HG02973 (cell line): ENCODE measurements around the gene LNX1.

Source experiments
- ATAC-seq: cut with Tn5 transposase; IDR thresholded peaks from one replicate; pipeline ENCODE4 v1.9.1; 2021; ENCODE audit warnings: moderate library complexity; ENCODE audit not compliant: unreplicated experiment

The LNX1 gene

GRCh38 chr4:53538756-53539155, 52.5 kb downstream of the LNX1 start:
- ATAC-seq: no peak

- ATAC-seq: no peak
Observed at GRCh38 chr4:53537606-53538005, 53.7 kb downstream of the LNX1 start.

- ATAC-seq: no peak
Observed at GRCh38 chr4:53536328-53536727, 55.0 kb downstream of the LNX1 start.

GRCh38 chr4:53535567-53535966, 55.7 kb downstream of the LNX1 start:
- ATAC-seq: no peak

- ATAC-seq: no peak
Observed at GRCh38 chr4:53534684-53535083, 56.6 kb downstream of the LNX1 start.

- no peak for ATAC-seq
Observed at GRCh38 chr4:53532521-53532920, 58.8 kb downstream of the LNX1 start.

- ATAC-seq: no peak
Observed at GRCh38 chr4:53531585-53532224, 59.6 kb downstream of the LNX1 start.

GRCh38 chr4:53529025-53529424, 62.3 kb downstream of the LNX1 start:
- no peak for ATAC-seq

- ATAC-seq: no peak
Observed at GRCh38 chr4:53527930-53528329, 63.4 kb downstream of the LNX1 start.

- no peak for ATAC-seq
Observed at GRCh38 chr4:53527326-53527725, 64.0 kb downstream of the LNX1 start.

GRCh38 chr4:53522334-53522733, 69.0 kb downstream of the LNX1 start:
- ATAC-seq: no peak

GRCh38 chr4:53520116-53520515, 71.2 kb downstream of the LNX1 start:
- no peak for ATAC-seq

GRCh38 chr4:53518807-53519206, 72.5 kb downstream of the LNX1 start:
- no peak for ATAC-seq

GRCh38 chr4:53515076-53515475, 76.2 kb downstream of the LNX1 start:
- no peak for ATAC-seq

GRCh38 chr4:53514509-53514908, 76.8 kb downstream of the LNX1 start:
- ATAC-seq: no peak

GRCh38 chr4:53512608-53513007, 78.7 kb downstream of the LNX1 start:
- no peak for ATAC-seq

- no peak for ATAC-seq
Observed at GRCh38 chr4:53511014-53511413, 80.3 kb downstream of the LNX1 start.

GRCh38 chr4:53510321-53510720, 81.0 kb downstream of the LNX1 start:
- no peak for ATAC-seq

- ATAC-seq: no peak
Observed at GRCh38 chr4:53508446-53508845, 82.8 kb downstream of the LNX1 start.

GRCh38 chr4:53507671-53508286, 83.5 kb downstream of the LNX1 start:
- no peak for ATAC-seq

- no peak for ATAC-seq
Observed at GRCh38 chr4:53507058-53507457, 84.2 kb downstream of the LNX1 start.

- no peak for ATAC-seq
Observed at GRCh38 chr4:53505947-53506346, 85.3 kb downstream of the LNX1 start.

- no peak for ATAC-seq
Observed at GRCh38 chr4:53502094-53502493, 89.2 kb downstream of the LNX1 start.
